ENCODE measurements around the gene AFP. TPM values are rescaled to one million over a fixed set of nuclear protein-coding genes. Genes with fewer than 3 reads are reported as not detected.

AFP gene
- polyA plus RNA-seq, 1 donor from 2014 or later, result not detected

- H4K20me1 ChIP-seq (ENCODE audit: insufficient read depth), result no peaks in the 10 kb centered on the region
- H3K4me3 ChIP-seq (ENCODE audit: low read length), result no peak overlapping the region
- no peak overlapping the region for H3K27ac ChIP-seq (ENCODE audit: low read length)
- no peaks in the 10 kb centered on the region for H3K9me3 ChIP-seq (ENCODE audit: low read length)
- no peak overlapping the region for H3K4me2 ChIP-seq (ENCODE audit: low read length)
- no peaks in the 10 kb centered on the region for H3K36me3 ChIP-seq (ENCODE audit: insufficient read depth, low read length)
- no peaks in the 10 kb centered on the region for H3F3A ChIP-seq (ENCODE audit: insufficient read depth, low read length, poor library complexity, severe bottlenecking)
- H3K27me3 ChIP-seq (ENCODE audit: insufficient read depth, low read depth, low read length), result peaks cover 31% of the 10 kb centered on the region
- no peaks in the 10 kb centered on the region for H3K9me2 ChIP-seq (ENCODE audit: insufficient read depth, low read length)
- TF ChIP-seq EZH2 (IDR thresholded peaks at IDR 0.05; ENCODE audit: borderline replicate concordance, insufficient read depth, low read length, poor library complexity, severe bottlenecking), result no peak
- TF ChIP-seq, protein P1, sequence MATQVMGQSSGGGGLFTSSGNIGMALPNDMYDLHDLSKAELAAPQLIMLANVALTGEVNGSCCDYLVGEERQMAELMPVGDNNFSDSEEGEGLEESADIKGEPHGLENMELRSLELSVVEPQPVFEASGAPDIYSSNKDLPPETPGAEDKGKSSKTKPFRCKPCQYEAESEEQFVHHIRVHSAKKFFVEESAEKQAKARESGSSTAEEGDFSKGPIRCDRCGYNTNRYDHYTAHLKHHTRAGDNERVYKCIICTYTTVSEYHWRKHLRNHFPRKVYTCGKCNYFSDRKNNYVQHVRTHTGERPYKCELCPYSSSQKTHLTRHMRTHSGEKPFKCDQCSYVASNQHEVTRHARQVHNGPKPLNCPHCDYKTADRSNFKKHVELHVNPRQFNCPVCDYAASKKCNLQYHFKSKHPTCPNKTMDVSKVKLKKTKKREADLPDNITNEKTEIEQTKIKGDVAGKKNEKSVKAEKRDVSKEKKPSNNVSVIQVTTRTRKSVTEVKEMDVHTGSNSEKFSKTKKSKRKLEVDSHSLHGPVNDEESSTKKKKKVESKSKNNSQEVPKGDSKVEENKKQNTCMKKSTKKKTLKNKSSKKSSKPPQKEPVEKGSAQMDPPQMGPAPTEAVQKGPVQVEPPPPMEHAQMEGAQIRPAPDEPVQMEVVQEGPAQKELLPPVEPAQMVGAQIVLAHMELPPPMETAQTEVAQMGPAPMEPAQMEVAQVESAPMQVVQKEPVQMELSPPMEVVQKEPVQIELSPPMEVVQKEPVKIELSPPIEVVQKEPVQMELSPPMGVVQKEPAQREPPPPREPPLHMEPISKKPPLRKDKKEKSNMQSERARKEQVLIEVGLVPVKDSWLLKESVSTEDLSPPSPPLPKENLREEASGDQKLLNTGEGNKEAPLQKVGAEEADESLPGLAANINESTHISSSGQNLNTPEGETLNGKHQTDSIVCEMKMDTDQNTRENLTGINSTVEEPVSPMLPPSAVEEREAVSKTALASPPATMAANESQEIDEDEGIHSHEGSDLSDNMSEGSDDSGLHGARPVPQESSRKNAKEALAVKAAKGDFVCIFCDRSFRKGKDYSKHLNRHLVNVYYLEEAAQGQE (IDR thresholded peaks at IDR 0.05; ENCODE audit: borderline replicate concordance), result no peak
- TF ChIP-seq EP300 (conservative IDR thresholded peaks at IDR 0.05; ENCODE audit: poor library complexity, severe bottlenecking), result no peak
- TF ChIP-seq MXI1 (conservative IDR thresholded peaks at IDR 0.05; ENCODE audit: poor library complexity, severe bottlenecking), result no peak
- TF ChIP-seq TAF1 (IDR thresholded peaks at IDR 0.05; ENCODE audit: low read depth), result no peak
- TF ChIP-seq POLR2AphosphoS5 (IDR thresholded peaks at IDR 0.05), result no peak
- no peak for TF ChIP-seq CTCF (IDR thresholded peaks at IDR 0.05; ENCODE audit: poor library complexity, severe bottlenecking)
- no peak for TF ChIP-seq SMC3 (conservative IDR thresholded peaks at IDR 0.05; ENCODE audit: poor library complexity)
- no peak for TF ChIP-seq RAD21 (conservative IDR thresholded peaks at IDR 0.05)
- no peaks in the 10 kb centered on the region for H3K79me2 ChIP-seq (replicated peaks; ENCODE audit: insufficient read depth, low read length)
- H2AFZ ChIP-seq (ENCODE audit: low read depth, low read length), result no peak overlapping the region
- H3K9ac ChIP-seq (ENCODE audit: low read length), result no peak overlapping the region
Measured at GRCh38 chr4:73448448-73449203, 12.6 kb downstream of the AFP start.

DNA sequence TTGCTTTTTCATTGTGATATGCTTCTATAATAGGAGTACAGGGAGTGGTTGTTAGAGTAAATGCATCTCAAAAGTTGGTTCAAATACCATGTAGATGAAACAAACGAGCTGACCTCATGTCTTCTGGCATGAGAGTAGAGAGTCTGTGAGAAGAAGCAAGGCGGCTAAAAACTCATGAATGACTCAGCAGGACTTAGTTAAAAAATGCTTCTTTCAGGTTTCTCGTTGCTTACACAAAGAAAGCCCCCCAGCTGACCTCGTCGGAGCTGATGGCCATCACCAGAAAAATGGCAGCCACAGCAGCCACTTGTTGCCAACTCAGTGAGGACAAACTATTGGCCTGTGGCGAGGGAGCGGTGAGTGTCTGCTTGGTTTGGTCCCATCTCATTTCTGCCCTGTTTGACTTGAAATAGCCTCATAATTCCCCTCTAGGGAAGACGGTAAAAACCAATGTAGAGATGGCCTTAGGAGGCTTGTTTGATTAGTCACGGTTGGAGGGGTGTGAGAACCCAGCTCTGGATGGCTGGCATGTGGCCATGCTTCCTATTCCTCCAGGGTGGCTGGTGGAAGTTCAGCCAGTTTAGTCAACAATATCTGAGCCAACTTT is 14.5 kb downstream of the AFP start:
- H3K9me2 ChIP-seq (ENCODE audit: insufficient read depth, low read length), result no peaks in the 10 kb centered on the region
- H3K27me3 ChIP-seq (ENCODE audit: insufficient read depth, low read depth, low read length), result peaks cover 31% of the 10 kb centered on the region
- H3K36me3 ChIP-seq (ENCODE audit: insufficient read depth, low read length), result no peaks in the 10 kb centered on the region
- TF ChIP-seq TAF1 (IDR thresholded peaks at IDR 0.05; ENCODE audit: low read depth) (no peak), SMC3 (conservative IDR thresholded peaks at IDR 0.05; ENCODE audit: poor library complexity) (no peak), CTCF (IDR thresholded peaks at IDR 0.05; ENCODE audit: poor library complexity, severe bottlenecking) (no peak), MXI1 (conservative IDR thresholded peaks at IDR 0.05; ENCODE audit: poor library complexity, severe bottlenecking) (no peak), EZH2 (IDR thresholded peaks at IDR 0.05; ENCODE audit: borderline replicate concordance, insufficient read depth, low read length, poor library complexity, severe bottlenecking) (no peak)
- H3K27ac ChIP-seq (ENCODE audit: low read length), result no peak overlapping the region
- no peak overlapping the region for H3K4me3 ChIP-seq (ENCODE audit: low read length)
- H2AFZ ChIP-seq (ENCODE audit: low read depth, low read length), result no peak overlapping the region
- H3K4me2 ChIP-seq (ENCODE audit: low read length), result no peak overlapping the region
- no peak overlapping the region for H3K9ac ChIP-seq (ENCODE audit: low read length)
- H3K79me2 ChIP-seq (replicated peaks; ENCODE audit: insufficient read depth, low read length), result no peaks in the 10 kb centered on the region
- H3F3A ChIP-seq (ENCODE audit: insufficient read depth, low read length, poor library complexity, severe bottlenecking), result no peaks in the 10 kb centered on the region
- no peaks in the 10 kb centered on the region for H4K20me1 ChIP-seq (ENCODE audit: insufficient read depth)
- no peaks in the 10 kb centered on the region for H3K9me3 ChIP-seq (ENCODE audit: low read length)

All from neural cell (in vitro differentiated cells).